NCI-H187 treated with DMSO at 0.1 percent for 48 hours (cell line): ENCODE results near the gene LRTM2.

ENCODE experiments used
- DNase-seq: peaks from one replicate; lab custom pipeline; 2025; lab: John Stamatoyannopoulos, UW

LRTM2 gene

DNA sequence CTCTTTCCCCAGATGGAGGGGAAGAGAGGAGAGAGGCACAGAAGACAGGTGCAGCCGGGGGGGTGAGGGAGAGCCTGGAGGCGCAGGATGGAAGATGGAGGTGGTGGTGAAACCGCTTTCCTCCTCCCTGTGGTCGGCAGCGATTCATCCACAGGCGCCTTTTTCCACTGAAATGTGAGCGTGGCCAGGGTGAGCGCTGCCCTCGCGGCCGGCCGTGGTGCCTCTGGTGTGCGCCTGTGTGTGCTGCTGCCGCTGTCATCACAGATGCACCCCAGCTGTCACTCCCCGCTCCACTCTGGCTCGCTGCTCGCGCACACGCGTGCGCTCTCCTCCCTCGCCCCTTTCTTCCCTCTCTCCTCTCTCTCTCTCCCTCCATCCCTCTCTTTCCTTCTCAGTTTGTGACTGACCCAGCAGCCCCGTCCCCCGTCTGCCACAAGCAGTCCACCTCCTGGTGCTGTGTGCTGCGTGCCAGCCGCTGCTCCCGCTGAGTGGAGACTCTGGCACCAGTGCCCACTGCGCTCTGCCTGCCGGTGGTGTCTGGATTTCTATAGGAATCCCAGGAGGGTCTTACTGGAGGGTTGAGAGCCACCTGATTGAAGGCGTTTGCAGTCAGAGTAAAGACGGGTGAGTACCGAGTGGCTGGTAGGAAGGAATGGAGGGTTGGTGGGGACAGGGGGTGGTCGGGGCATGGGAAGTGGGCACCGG, at the start of gene LRTM2:
Gene LRTM2 (plus strand): TSS at position 375 of the 705 bp plus-strand sequence. CDS start 7,584 bp downstream, outside the sequence.
- DNase-seq = no peak

DNA sequence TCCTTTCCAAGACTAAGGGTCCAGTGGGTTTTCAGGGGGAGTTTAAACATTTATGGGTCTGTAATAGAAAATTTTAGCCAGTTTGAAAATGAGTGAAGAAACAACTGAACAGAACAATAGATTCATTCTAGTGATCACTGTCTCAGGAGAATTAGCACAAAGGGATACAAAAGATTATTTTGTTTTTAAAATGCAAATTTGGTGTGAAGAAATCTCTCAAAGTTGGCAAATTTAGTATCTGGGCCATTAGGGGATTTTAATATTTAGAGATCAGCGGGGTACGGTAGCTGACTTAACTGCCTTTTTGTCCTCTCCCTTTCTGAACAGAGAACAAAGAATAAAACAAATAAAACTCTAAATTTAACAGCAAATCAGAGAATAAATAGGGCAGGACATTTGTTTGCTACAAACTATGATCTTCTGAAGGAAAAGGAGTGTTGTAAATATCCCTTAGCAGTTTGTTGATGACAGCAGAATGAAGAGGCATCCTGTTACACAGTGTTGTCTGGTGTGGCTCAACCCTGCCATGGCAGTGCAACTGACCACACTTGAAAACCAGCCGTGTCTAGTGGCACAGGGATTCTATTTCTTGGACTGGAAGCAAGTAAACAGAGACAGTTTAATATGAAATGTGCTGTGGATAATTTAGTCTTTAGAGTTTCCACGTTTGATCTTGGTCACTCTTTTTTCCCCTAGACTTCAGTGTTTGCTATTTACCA, 46.3 kb upstream of the LRTM2 start:
- no peak for DNase-seq

DNA sequence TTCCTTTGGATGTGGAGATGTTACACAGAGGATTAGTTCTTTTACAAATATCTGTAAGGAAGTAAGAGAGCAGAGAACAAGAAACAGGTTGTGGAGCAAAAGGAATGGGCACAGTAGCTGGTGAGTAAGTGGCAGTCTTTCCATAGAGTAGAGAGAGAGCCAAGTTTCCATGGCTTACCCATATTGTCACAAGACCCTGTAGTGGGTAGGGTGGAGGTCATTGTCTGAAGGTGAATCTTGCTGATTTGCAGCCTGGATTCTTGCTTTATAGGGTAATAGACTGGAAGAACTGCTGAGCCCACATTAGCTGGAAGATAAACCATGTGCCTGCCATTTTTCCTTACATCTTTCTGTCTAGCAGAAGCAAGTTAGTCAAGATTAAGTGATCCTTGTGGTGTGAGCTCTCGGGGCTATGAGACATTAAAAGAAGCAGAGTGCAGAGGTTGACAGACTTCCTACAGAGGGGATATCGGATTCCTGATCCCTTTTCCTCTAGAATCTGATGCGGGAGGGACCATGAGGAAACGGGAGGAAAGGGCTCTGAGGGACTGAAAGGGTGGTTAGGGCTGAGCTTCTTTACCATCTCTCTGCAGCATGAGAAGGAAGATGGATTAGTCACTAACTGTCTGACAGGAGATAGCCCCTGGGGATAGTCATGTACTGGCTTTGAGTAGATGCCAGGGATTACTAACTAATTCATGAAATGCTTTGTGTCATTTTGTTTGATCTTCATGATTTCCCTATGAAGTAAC, 44.0 kb upstream of the LRTM2 start:
- DNase-seq = no peak

DNA sequence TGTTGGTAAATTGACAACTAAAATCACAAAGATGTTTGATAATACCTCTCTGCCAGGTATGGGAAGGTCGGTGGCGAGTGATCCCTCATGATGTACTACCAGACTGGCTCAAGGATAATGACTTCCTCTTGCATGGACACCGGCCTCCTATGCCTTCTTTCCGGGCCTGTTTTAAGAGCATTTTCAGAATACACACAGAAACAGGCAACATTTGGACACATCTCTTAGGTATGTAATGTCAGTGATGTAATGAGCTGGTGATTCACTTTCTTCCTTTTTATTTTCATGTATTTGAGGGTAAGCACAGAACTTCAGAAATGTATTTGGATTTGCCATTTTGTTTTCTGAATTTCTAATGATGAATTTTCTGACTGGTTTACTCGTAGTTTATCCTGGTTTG, 42.6 kb upstream of the LRTM2 start:
- no peak for DNase-seq

DNA sequence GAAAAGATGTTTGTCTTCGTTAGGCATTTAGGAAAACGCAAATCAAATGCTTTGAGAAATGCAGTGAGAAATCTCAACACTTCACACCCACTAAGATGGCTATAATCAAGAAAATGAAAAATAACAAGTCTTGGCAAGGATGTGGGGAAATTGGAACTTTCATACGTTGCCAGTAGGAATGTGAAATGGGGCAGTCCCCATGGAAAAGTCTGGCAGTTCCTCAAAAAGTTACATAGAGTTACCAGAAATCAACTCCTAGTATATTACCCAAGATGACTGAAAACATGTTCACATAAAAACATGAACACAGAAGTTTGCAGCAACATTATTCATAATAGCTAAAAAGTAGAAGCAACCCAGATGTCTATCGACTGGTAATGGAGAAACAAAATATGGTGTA, 41.5 kb upstream of the LRTM2 start:
- DNase-seq = no peak

DNA sequence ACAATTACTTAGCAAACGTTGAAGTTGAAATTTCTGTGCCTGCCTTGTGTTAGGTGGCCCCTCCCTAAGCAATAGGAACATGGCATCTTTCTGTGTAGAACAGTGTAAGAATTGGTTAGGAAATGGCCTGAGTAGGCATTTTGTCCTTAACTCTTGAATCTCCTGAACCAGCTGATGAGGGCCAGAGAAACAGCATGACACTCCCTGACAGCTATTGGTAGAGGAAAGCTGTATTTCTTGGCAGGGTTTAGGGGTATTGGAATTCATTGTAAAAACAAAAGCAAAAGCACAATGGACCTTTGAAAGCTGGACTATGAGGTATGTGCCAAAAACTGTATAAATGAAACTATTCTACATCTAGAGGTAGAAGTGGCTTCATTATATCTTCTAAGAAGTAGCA, 40.6 kb upstream of the LRTM2 start:
- no peak for DNase-seq

DNA sequence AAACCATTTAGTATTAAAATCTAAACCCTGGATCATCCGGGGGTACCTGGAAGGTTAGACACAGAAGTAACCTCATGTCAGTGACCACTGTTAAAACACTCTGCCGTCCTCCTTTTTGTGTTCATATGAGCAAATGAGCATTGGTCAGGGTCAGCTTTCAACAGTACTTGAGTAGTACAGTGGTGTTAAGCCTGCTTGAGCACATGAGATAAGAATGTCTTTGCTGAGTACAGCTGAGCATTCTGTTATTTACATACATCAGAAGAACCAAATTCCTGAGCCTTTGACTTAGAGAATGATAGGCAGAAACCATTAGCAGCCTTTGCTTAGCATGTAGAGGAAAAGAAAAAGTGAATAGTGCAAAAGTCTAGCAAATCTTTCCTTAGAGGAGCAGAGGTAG, 38.6 kb upstream of the LRTM2 start:
- no peak for DNase-seq

DNA sequence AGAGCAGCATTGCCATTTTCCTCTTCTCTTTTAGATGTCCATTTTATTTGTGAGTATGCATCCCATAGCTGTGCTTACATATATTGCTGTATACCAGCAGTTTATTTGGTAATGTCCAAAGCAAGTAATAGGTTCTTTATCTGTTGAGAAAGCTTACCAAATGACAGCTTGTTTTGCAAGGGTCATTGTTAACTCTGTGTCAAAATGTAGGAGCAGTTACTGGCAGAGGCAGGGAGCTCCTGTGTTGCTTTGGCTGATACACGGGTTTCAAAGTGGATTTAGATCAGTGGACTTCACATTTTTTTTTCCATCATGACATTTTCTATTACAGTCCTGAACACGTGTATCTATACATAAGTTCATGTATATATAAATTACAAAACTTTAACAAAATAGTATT, 38.1 kb upstream of the LRTM2 start:
- no peak for DNase-seq

DNA sequence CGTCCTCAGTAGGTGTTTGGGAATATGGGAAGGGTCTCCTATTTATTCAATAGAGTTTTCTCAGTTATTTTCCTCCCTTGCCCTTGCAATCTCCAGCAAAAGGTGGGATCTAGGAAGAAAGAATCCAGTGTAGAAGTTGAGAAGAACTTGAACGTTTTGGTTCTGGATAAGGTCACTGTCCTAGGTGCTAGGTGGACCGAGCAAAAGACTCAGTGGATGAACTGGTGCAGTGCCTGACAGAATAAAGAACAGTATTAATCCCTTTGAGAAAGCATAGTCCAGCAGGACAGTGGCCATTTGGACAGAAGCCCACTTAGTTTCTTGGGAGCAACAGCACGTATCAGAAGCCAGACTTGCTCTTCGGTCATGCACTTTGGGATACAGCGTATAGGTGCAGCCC, 32.7 kb upstream of the LRTM2 start:
- DNase-seq = no peak

DNA sequence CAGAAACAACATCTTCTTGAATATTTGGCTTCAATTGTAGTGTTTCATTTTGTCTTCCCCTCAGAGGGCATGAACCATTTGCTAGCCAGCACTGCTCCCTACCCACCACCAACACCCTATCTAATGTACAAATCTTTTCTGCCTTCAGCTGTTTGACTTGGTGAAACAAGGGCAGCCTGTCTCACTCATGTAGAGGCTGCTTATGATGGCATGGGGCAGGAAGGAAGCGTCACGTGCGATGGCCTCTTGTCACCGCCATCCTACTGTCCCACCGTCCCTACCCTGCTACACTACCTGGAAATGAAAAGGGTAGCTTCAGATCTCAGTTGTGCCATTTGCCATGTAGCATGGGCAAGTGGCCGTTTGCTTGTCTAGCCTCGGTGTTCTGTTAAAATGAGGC, 29.9 kb upstream of the LRTM2 start:
- no peak for DNase-seq

DNA sequence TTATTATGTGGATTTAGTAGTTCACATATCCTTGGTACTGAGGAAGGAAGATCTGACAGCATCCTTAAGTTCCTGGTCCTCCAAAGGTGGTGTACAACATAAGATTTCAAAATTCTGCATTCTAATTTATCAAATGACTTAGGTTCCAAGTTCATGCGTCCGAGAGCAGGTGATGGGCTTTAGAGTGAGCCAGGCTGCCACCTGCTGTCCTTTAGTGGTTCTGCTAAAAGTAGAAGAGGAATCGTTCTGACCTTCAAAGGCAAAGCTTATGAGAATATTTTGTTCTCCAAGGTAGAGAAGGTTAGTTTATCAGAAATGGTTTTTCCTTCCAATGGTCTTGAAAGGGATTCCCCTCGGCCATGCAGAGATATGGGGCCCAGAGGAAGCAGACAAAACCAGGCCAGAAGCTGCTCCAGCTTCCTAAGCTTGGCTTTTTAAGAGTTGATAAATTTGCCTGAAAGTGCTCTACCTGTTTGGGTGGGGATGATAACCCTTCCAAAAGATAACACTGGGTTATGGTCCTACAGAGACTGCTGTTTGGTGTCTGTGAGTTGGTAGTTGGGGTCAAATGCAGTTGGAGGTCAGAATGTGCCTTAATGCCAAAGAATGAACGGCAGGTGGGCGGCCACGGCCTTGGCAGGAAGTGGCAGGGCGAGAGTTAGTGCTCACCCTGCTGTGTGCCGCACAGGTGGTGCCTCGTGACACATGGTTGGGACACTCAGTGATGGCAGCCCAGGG, 29.1 kb upstream of the LRTM2 start:
- no peak for DNase-seq

DNA sequence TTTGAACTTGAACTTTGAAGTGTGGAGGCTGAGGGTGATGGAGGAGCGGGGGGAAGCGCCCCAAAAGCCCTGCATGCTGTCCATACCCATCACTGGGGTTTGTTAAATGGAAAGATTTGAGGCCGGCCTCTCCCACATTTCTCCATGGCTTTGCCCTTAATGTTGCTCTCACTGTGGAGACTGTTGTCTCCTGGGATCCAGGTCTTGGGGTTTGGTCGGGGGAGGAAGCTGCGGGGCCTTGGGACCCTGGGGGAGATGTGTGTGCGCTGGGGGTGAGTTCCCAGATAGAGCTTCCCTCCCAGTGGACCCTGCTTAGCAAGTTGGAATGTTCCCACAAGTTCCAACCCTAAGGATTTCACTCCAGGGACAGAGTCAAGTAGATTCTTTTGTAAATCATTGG, 28.0 kb upstream of the LRTM2 start:
- no peak for DNase-seq

DNA sequence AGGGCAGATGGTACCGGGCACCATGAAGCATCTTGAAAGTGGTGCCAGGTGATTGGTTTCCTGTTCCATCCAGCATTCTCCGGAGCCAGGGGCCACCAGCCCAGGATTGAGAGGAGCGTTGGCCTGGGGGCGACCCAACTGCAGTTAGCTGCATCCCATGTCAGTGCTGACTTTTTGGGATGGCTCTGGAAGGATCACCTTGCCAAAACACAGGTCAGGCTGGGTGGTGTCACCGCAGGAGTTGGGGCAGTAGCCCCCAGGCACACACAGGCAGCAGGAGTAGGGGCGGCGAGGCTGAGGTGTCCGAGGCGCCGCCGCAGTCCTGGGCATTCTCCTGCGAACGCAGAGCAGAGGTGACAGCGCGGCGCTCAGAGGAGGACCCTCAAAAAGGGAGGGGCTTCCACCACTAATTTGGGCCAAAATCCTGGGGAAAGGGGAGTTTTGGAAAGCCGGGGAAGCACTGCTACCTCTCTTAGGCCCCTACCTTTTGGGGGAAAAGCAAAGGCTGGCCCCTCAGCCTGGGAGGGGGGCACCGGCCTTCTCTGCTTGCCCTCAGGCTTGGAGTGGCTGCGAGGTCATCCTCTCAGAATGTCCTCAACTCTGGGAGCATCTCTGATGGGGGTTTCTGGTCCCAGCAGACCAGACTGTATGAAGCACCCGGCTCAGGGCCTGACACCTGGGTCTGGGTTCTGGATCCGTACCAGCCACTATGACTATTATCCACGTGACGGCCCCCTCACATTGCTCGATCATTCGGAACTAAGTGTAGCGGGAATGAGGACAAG, 26.7 kb upstream of the LRTM2 start:
- no peak for DNase-seq

DNA sequence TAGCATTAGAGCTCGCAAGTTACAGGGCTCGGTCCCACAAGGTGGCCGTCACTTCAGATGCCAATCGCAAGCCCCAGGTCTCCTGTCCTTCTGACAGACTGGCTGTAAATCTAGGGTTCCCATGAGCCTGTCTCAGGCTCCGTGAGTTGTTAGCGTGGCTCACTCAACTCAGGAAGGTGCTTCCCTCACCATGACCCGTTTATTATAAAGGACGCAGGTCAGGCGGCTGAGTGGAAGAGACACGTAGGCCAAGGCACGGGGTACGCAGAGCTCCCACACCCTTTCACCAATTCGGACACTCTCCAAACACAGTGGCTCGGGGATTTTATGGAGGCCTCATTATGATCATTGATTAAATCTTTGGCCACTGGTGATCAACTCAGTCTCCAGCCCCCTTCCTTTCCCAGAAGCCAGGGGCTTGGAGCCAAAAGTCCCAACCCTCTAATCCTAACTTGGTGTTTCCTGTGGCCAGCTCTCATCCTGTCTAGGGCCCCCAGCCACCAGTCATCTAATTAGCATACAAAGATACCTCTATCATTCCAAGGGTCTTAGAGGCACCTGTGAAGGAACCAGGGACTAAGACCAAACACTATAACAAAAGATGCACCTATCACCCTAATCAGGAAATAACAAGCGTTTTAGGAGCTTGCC, 25.8 kb upstream of the LRTM2 start:
- no peak for DNase-seq

DNA sequence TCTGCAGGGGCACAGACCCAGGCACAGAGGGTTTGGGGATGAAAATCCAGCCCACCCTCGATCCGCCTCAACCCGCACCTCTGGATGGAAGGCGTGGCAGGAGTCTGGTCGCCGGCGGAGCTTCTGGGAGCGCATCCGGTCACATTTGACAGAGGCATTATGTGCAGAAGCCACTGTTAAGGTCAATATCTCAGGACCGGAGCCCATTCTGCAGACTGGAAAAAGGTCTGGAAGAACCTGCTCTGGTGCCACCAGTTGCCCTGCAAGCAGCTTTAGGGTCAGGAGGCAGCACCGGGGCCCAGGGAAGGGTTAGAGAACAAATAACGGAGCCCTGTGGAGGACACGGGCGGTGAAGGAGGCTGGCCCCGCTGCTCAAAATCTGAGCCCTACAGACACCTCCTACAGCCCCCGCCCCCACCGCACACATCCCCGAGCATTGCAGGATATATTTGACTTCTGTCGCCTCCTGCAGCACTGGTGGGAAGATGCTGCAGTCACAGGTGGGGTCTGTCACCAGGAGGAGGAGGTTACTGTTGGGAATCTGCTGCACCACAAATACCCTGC, 25.1 kb upstream of the LRTM2 start:
- no peak for DNase-seq

DNA sequence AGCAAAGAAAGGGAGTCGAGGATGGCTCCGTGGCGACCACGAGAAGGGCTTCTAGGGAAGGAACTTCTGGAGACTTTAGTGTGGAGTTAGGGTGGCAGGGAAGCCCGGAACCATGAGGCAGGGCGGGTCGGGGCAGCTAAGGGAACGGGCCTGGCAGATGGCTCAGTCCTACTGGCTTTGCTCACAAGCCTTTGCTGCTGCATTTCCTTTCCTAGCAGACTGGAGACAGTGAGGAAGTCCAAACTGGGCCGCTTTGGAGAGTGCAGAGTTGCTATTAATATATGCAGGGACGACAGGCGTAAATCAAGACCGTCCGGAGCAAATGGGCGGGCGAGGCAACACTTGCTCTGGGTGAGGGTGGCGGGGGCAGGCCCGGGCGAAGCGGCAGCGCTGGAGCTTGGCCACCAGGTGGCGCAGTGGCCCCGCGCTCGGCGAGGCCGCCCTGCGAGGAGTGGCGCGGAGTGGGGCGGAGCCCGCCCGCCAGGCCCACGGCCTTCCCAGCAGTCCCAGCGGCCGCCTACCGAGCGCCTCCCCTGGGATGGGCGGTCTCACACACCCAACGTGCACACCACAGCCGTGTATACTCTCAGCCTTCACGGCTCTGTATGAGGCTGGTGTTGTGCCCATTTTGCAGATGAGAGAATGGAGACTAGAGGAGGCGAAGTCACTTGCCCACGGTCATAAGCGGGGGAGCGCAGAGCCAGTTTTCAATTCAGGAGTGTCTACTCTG, 24.4 kb upstream of the LRTM2 start:
- DNase-seq = no peak

DNA sequence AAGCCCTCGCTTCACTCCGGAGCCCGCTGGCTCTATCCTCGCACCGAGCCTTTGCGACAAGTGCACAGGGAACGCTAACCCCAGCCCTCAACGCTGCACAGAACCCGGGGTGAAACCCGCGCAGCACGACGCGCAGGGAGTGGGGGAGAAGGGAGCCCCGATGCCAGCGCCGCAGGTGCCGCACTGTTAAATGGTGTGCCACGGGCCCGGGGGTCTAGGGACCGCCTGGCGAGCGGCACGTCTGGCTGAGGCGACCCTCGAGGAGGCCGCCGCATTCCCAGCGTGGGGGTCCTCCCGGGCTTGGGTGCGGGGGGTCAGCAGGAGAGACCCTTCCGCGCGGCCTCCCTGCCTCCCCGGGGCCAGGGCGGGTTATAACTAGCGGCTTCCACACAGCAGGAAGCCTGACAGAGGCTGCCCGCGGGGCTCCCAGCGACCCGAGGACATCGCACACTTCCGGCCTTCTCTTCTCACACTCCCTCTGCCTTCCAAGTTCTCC, 23.8 kb upstream of the LRTM2 start:
- no peak for DNase-seq

DNA sequence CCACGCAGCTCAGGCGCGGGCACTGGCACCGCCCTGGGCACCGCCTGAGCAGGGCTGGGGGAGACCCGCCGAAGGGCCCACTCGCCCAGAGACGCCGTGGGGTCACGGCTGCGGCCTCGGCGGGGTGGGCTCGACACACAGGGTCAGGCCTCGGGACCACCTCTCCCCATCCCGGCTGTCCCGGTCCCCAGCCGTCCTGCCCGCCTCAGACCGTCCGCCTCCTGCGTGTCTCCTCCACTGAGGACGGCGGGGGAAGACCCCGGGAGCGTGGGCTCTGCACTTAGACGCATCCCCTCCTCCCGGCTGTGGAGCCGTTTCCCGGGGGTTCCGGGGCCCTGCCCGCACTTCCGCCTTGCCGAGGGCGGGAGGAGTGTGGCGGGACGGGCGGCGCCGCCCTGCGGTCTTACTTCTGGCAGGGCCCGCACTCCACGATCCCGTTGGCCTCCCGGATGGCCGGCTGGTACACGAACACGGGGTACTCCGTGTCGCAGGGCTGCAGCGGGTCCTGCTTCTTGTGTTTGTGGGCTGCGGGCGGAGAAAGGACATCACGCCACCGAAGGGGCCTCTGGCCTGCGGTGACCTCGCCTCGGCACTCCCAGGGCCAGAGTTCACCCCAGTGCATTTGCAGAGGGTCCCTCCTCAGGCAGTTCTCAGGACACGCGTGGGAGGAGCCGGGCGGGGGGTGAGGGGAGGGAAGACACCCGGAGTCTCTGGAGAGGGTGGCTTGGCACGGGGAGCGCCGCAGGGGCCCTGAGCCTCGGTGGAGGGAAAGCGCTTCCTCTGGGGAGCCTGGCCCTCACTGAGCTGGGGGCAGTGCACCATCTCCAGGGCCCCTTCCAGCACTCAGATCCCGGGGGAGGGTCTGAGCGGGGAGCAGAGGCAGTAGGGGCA, 23.1 kb upstream of the LRTM2 start:
- no peak for DNase-seq
